Glutamatergic neuron (in vitro differentiated cells): ENCODE results near the gene LENG8. TPM values are rescaled to one million over a fixed set of nuclear protein-coding genes. Genes with fewer than 3 reads are reported as not detected.
A peak's percentile ranks its signal among the peaks of the same experiment; 100 is the strongest.

Experiments used
- DNase-seq: peaks from one replicate; pipeline ENCODE4 v3.0.0; 2022
- H3K27ac Mint-ChIP-seq: one replicate; pipeline ENCODE4 v1.8.0; 2020; ENCODE audit warnings: mild to moderate bottlenecking, mixed read lengths, inconsistent platforms; ENCODE audit not compliant: unreplicated experiment
- H3K27me3 Mint-ChIP-seq: one replicate; pipeline ENCODE4 v1.8.0; 2020; ENCODE audit warnings: mild to moderate bottlenecking, moderate library complexity, mixed read lengths, inconsistent platforms; ENCODE audit not compliant: unreplicated experiment
- H3K36me3 Mint-ChIP-seq: one replicate; pipeline ENCODE4 v1.8.0; 2020; ENCODE audit warnings: mild to moderate bottlenecking, mixed read lengths, inconsistent platforms; ENCODE audit not compliant: unreplicated experiment
- H3K4me1 Mint-ChIP-seq: one replicate; pipeline ENCODE4 v1.8.0; 2020; ENCODE audit warnings: mild to moderate bottlenecking, low read depth, mixed read lengths, inconsistent platforms; ENCODE audit not compliant: unreplicated experiment
- H3K4me3 Mint-ChIP-seq: one replicate; pipeline ENCODE4 v1.8.0; 2020; ENCODE audit warnings: mild to moderate bottlenecking, mixed read lengths, inconsistent platforms; ENCODE audit not compliant: unreplicated experiment
- H3K9me3 Mint-ChIP-seq: one replicate; pipeline ENCODE4 v1.8.0; 2020; ENCODE audit warnings: mild to moderate bottlenecking, moderate library complexity, mixed read lengths, inconsistent platforms; ENCODE audit not compliant: unreplicated experiment
- total RNA-seq: library from RNA; stranded (reverse); fragmentation: NEBNext Ultra II Directional; extraction: Animal tissue kit (Norgen Biotek cat#: 25700); gene quantifications from one replicate; pipeline ENCODE4 v1.2.1, GENCODE V29; 2021; ENCODE audit not compliant: unreplicated experiment
- TF ChIP-seq, protein P1 (sequence below): fragments of 200-600 bp; sonication (generic); IDR thresholded peaks from one replicate; pipeline ENCODE4 v1.5.0; 2021; ENCODE audit not compliant: partially characterized antibody, unreplicated experiment

LENG8 gene
- total RNA-seq, 1 donor from 2014 or later, result 278 TPM

DNA sequence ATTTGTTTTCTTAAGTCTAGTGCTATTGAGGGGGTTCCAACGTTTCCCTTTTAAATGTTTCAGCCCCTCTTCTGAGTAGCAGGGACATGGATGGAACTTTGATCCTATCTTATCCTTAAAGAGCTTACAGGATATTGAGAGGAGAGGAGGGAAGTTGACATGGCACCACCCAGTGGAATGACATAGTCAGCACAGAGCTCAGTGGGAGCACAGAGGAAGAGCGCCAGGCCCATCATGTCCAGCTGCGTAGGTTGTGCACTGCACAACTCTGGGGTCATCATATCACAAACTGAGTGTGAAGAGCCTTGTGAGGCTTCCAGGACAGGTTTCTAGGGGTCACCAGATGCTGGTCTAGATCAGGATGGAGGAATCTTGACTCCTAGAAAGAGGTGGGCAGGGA is 28.7 kb downstream of the LENG8 start:
- DNase-seq, result no peak
- Mint-ChIP-seq H3K27me3 (peaks cover 8% of the 10 kb centered on the region), H3K36me3 (no peaks in the 10 kb centered on the region), H3K4me1 (no peaks in the 10 kb centered on the region), H3K27ac (no peak overlapping the region), H3K9me3 (no peaks in the 10 kb centered on the region), H3K4me3 (no peak overlapping the region)
- TF ChIP-seq, protein P1, sequence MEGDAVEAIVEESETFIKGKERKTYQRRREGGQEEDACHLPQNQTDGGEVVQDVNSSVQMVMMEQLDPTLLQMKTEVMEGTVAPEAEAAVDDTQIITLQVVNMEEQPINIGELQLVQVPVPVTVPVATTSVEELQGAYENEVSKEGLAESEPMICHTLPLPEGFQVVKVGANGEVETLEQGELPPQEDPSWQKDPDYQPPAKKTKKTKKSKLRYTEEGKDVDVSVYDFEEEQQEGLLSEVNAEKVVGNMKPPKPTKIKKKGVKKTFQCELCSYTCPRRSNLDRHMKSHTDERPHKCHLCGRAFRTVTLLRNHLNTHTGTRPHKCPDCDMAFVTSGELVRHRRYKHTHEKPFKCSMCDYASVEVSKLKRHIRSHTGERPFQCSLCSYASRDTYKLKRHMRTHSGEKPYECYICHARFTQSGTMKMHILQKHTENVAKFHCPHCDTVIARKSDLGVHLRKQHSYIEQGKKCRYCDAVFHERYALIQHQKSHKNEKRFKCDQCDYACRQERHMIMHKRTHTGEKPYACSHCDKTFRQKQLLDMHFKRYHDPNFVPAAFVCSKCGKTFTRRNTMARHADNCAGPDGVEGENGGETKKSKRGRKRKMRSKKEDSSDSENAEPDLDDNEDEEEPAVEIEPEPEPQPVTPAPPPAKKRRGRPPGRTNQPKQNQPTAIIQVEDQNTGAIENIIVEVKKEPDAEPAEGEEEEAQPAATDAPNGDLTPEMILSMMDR, result no peak

DNA sequence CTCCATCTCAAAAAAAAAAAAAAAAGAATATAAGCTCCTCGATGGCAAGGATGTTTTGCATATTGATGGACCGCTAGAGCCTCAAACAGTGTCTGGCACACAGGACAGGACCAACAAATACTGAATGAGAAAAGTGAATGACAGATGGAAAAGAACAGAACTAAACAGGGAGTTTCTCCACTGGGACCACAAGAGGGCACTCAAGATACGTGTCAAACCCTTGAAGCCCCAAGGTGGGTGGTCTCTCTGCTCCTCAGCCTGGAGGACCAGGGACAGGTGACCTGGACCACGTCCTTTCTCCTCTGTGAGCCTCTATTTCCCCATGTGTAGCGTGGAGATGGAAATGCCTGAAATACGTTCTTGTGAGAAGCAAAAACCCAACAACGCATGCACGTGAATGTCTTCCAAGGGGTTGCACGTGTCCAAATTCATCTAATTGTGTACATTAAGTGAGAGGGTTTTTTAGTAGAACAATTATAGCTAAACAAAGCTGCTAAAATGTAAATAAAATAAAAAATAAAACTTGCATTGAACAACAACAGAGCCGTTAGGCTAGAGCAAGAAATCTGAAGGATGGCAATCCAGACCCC is 29.8 kb downstream of the LENG8 start:
- Mint-ChIP-seq H3K27me3 (peaks cover 5% of the 10 kb centered on the region), H3K4me3 (no peak overlapping the region), H3K36me3 (no peaks in the 10 kb centered on the region), H3K9me3 (no peaks in the 10 kb centered on the region), H3K4me1 (no peaks in the 10 kb centered on the region), H3K27ac (no peak overlapping the region)
- TF ChIP-seq, protein P1, result peak; percentile 70
- DNase-seq, result peak; percentile 44

DNA sequence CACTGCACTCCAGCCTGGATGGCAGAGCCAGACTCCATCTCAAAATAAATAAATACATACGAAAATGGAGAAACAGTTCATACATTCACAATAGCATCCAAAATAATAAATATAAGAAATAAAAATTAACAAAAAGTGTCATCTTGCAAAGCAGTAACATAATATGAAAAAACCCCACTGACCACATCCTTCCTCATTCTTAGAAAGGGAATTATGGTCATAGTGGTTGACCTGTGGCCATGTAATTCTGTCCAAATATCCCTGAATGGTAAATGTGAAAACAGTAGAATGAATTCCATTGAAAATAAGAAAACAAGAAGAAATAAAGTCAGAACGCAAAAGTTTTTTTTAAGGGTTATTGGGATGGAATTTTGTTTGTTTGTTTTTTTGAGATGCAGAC is 31.1 kb downstream of the LENG8 start:
- Mint-ChIP-seq H3K9me3 (no peaks in the 10 kb centered on the region), H3K4me1 (no peaks in the 10 kb centered on the region), H3K4me3 (no peak overlapping the region), H3K27me3 (peaks cover under 1% of the 10 kb centered on the region), H3K36me3 (no peaks in the 10 kb centered on the region), H3K27ac (no peak overlapping the region)
- DNase-seq, result no peak
- TF ChIP-seq, protein P1, result no peak

DNA sequence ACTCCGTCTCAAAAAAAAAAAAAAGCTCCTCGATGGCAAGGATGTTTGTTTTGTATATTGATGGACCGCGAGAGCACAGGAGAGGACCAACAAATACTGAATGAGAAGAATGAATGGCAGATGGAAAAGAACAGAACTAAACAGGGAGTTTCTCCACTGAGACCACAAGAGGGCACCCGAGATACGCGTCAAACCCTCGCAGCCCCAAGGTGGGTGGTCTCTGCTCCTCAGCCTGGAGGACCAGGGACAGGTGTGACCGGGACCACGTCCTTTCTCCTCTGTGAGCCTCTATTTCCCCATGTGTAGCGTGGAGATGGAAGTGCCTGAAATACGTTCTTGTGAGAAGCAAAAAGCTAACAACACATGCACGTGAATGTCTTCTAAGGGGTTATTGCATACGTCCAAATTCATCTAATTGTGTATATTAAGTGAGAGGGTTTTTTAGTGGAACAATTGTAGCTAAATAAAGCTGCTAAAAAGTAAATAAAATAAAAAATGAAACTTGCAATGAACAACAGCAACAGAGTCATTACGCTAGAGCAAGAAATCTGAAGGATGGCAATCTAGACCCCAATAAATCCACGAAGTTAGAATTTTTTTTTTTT is 32.4 kb downstream of the LENG8 start:
- no peaks in the 10 kb centered on the region for H3K36me3 Mint-ChIP-seq
- TF ChIP-seq, protein P1, result peak; percentile 70
- H3K4me1 Mint-ChIP-seq, result no peaks in the 10 kb centered on the region
- H3K27me3 Mint-ChIP-seq, result peaks cover 2% of the 10 kb centered on the region
- H3K27ac Mint-ChIP-seq, result no peak overlapping the region
- peak; percentile 72 for DNase-seq
- no peak overlapping the region for H3K4me3 Mint-ChIP-seq
- no peaks in the 10 kb centered on the region for H3K9me3 Mint-ChIP-seq

DNA sequence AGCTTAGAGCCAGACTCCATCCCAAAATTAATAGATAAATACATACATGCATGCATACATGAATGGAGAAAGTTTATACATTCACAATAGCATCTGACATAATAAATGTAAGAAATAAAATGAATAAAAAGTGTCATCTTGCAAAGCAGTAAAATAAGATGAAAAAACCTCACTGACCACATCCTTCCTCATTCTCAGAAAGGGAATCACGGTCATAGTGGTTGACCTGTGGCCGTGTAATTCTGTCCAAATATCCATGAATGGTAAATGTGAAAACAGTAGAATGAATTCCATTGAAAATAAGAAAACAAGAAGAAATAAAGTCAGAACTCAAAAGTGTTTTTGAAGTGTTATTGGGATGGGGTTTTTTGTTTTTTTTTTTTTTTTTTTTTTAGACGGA is 33.9 kb downstream of the LENG8 start:
- no peak for DNase-seq
- H3K4me3 Mint-ChIP-seq, result no peak overlapping the region
- peaks cover 2% of the 10 kb centered on the region for H3K27me3 Mint-ChIP-seq
- H3K27ac Mint-ChIP-seq, result no peak overlapping the region
- no peaks in the 10 kb centered on the region for H3K36me3 Mint-ChIP-seq
- H3K9me3 Mint-ChIP-seq, result no peaks in the 10 kb centered on the region
- TF ChIP-seq, protein P1, result no peak
- H3K4me1 Mint-ChIP-seq, result no peaks in the 10 kb centered on the region
